DMS53 treated with DMSO at 0.1 percent for 48 hours (cell line): Measurements from ENCODE around the gene ATP12A.

Experiments
- DNase-seq: peaks from one replicate; lab custom pipeline; 2025; ENCODE audit not compliant: unreplicated experiment; lab: John Stamatoyannopoulos, UW

Gene ATP12A

GRCh38 chr13:24680258-24680920 is at the start of gene ATP12A:
ATP12A (plus strand) TSS chr13:24680408; CDS start chr13:24680744, 336 bp downstream.
- peak; percentile 7 for DNase-seq

- peak; percentile 34 for DNase-seq
Measured at GRCh38 chr13:24630851-24631620, 49.2 kb upstream of the ATP12A start.

- no peak for DNase-seq
Measured at GRCh38 chr13:24631922-24632321, 48.3 kb upstream of the ATP12A start.

- no peak for DNase-seq
Measured at GRCh38 chr13:24632382-24633121, 47.7 kb upstream of the ATP12A start.

- DNase-seq, result no peak
Measured at GRCh38 chr13:24636776-24637175, 43.4 kb upstream of the ATP12A start.

- DNase-seq, result no peak
Measured at GRCh38 chr13:24638096-24638495, 42.1 kb upstream of the ATP12A start.

- no peak for DNase-seq
Measured at GRCh38 chr13:24640752-24641151, 39.5 kb upstream of the ATP12A start.

- no peak for DNase-seq
Measured at GRCh38 chr13:24642219-24642618, 38.0 kb upstream of the ATP12A start.

- DNase-seq, result no peak
Measured at GRCh38 chr13:24644036-24644435, 36.2 kb upstream of the ATP12A start.

GRCh38 chr13:24648271-24648670 is 31.9 kb upstream of the ATP12A start:
- no peak for DNase-seq

GRCh38 chr13:24648983-24649687 is 31.1 kb upstream of the ATP12A start:
- no peak for DNase-seq

- no peak for DNase-seq
Measured at GRCh38 chr13:24649688-24650043, 30.5 kb upstream of the ATP12A start.

- DNase-seq, result no peak
Measured at GRCh38 chr13:24650161-24650560, 30.0 kb upstream of the ATP12A start.

GRCh38 chr13:24651718-24652345 is 28.4 kb upstream of the ATP12A start:
- no peak for DNase-seq

- no peak for DNase-seq
Measured at GRCh38 chr13:24652359-24652758, 27.8 kb upstream of the ATP12A start.

- DNase-seq, result no peak
Measured at GRCh38 chr13:24654741-24655140, 25.5 kb upstream of the ATP12A start.

- no peak for DNase-seq
Measured at GRCh38 chr13:24659239-24659638, 21.0 kb upstream of the ATP12A start.

GRCh38 chr13:24660023-24660741 is 20.0 kb upstream of the ATP12A start:
- no peak for DNase-seq

GRCh38 chr13:24661713-24662112 is 18.5 kb upstream of the ATP12A start:
- DNase-seq, result no peak
